HG02623 (cell line): ENCODE measurements around the gene ATP8A2.
"Not testable (repeated sequence)": the region's sequence is repeated elsewhere in the genome, so short reads cannot be mapped to it uniquely, and the experiment has no call there.

Source experiments
- ATAC-seq: cut with Tn5 transposase; IDR thresholded peaks from one replicate; pipeline ENCODE4 v1.9.1; 2021; ENCODE audit warnings: moderate library complexity; ENCODE audit not compliant: unreplicated experiment

The ATP8A2 gene

DNA sequence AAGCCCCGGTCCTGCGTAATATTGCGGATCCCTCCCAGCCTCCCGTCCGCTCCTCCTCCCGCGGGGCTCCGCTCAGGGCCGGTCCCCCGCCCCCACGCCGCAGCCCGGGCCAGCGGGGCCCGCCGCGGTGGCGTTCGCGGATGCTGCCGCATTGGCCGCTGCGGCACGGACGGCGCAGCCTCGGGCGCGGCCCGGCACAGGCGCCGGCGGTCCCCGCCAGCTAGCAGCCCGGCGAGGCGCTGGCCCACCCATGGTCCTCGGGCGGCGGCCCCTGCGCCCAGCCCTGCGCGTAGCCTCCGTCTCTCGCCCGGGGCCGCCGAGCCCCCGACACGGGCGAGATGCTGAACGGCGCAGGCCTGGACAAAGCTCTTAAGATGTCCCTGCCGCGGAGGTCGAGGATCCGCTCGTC is at the start of gene ATP8A2:
Gene ATP8A2, plus strand, starts transcription at position 100 of the 409 bp plus-strand sequence. Its CDS starts 239 bp downstream, at position 339.
- no peak for ATAC-seq

DNA sequence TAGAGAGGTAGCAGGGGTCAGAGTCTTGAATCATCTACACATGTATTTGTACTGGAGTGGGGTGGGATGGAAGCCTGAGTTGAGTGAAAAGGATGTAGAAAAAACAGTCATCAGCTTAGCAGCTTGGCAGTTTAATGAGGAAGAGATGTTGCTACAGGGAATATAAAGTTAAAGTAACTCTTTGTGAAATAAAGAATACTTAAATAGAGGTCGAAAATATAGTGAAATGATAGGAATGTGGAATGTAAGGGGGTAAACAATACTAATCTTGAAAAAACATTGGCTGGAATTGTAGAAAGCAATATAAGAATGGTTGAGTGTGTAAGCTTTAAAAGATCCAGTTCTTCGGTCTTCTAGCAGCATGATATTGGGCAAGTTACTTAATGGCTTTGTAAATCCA is 47.7 kb upstream of the ATP8A2 start:
- ATAC-seq: no peak

DNA sequence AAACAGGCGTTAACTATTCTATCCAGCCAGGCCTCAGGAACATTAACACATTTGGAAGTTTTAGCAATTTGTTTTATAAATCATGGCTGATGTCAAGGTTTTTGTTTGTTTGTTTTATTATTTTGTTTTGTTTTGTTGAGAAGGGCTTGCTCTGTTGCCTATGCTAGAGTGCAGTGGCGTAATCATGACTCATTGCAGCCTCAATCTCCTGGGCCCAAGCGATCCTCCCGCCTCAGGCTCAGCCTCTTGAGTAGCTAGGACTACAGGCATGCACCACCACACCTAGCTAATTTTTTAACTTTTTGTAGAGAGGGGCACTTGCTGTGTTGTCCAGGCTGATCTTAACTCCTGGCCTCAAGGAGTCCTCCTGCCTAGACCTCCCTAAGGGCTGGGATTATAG is 42.1 kb upstream of the ATP8A2 start:
- no peak for ATAC-seq

DNA sequence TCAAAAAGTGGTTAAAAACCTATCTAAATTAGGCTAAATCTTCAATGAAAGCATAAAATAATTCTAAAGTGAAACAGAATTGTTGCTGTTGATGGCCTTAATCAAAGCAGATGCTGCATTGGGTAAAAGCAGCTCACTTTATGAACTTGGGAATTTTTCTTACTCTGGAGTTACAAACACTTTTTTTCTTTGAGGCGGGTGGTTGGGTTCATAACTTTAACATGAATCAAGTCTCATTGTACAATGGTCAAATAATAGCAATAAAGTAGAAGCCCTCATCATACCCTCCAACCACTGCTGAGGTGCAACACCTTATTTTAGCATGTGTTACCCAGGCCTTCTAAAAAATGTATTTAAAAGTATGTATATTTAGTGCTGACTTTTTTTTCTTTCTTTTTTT is 41.2 kb upstream of the ATP8A2 start:
- ATAC-seq: no peak

DNA sequence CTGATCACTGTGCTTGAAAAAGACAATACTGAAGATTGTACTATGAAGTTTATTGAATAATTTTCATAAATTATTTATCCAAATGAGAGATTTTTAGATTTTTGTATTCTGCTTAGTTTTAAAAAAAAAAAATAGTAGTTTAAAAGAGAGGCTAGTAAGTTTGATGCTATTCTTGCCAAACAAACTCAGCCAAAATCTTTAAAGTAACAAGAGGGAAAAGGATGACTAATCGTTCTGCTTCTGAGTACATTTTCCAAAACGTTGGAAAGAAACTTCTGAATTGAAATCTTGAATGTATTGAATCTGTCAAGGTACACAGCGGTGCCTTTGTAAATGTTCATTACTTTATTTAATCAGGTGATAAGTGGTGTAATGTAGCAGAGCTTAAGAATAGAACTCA is 35.9 kb upstream of the ATP8A2 start:
- ATAC-seq: no peak

DNA sequence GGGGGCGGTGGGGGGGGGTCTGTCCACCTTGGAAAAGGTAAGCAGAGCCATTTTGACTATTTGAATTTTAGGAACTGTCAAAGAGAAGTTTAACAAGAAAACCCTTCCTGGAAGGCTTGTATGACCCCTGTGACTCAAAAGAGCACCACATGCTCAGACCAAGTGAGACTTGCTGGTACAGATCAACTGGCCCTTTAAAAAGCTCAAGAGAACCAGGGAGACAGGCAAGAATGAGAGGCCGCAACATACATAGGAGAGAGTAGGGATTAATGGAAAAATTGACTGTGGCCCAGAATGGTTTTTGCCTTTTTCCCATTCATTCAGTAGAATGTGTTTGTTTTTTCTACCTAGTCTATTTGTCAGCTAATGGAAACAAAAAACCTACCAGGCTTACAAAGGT is 26.2 kb upstream of the ATP8A2 start:
- ATAC-seq: no peak

DNA sequence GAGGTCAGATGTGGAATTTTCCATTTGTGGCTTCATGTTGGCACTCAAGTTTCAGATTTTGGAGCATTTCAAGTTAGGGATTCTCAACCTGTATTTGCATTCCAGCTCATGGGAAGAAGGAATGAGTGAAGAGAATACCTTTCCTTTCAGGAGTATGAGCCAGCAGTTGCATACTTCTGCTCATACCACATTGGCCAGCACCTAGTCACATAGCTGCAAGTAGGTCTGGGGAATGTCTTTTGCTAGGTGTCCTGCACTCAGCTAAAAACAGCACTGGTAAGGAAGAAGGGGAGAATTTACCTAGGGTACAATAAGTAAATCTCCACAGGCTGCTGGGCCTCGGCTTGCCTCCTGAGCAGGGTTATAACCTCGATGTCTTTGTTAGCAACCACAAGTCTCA is 24.6 kb upstream of the ATP8A2 start:
- ATAC-seq: no peak

DNA sequence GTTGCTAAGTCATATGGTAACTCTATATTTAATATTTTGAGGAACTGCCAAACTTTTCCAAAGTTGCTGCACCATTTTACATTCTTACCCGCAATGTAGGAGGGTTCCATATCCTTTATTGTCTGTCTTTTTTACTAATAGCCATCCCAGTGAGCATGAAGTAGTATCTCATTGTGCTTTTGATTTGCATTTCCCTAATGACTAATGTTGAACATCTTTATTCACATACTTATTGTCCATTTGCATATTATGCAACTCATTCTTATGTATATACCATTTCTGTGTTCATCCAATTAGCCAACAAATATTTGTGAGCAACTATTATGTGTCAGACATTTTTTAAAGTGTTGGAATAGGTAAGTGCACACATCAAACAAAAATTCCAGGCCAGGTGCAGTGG is 20.4 kb upstream of the ATP8A2 start:
- no peak for ATAC-seq

DNA sequence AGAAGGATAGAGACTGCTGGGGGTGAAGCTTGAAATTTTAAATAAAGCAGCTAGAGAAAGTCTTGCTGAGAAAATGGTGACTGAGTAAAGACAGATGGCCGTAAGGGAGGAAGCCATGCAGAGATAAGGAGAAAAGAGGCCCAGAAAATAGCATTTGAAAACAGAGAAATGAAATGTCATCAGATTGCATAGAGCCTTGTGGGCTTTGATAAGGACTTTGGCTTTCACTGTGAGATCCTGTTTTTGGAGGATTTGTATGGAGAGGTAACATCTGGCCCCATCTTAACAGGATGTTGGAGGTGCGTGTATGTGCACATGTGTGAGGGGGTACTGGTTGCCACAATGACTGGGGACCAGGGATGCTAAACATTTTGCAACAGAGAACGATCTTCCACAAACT is 19.5 kb upstream of the ATP8A2 start:
- no peak for ATAC-seq

DNA sequence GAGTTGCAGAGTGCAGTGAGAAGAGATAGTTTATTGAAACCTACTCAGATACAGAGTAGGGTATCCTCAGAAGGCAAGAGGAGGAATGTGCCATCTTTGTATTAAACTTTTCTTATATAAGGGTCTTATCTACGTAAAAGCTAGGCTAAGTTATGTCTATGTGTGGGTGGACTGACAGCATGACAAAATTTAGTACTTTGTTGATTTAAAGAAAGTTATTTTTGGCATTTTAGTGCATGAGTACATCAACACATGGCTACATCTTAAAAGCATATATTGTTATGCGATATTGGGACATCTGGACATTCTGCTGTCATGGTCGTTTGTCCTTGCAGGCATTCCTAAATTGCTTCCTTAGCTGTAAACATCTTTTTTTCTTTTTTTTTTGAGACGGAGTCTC is 19.0 kb upstream of the ATP8A2 start:
- no peak for ATAC-seq

DNA sequence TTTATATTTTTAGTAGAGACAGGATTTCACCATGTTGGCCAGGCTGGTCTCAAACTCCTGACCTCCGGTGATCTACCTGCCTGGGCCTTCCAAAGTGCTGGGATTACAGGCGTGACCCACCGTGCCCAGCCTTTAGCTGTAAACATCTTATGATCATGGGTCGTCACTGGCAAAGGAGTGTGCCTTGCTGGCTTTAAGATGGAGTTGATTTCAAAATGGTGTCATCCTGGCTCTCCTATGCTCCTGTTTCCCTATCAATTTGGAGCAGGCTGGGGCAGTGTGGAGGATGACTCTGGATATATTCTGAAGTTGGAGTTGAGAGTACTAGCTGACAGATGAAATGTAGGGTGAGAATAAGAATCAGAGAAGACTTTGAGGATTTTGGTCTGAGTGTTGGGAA is 18.4 kb upstream of the ATP8A2 start:
- no peak for ATAC-seq

DNA sequence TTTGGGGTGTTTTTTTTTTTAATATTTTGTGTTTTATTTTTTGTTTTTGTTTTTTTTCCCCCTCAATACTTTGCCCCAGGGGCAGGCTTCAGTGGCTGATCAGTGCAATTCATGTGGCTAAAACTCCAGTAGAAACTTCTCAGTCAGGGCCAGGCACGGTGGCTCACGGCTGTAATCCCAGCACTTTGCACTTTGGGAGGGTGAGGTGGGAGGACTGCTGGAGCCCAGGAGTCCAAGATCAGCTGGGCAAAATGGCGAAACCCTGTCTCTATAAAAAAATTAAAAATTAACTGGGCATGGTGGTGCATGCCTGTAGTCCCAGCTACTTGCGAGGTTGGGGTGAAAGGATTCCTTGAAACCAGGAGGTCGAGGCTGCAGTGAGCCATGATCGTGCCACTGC is 17.4 kb upstream of the ATP8A2 start:
- ATAC-seq: no peak

DNA sequence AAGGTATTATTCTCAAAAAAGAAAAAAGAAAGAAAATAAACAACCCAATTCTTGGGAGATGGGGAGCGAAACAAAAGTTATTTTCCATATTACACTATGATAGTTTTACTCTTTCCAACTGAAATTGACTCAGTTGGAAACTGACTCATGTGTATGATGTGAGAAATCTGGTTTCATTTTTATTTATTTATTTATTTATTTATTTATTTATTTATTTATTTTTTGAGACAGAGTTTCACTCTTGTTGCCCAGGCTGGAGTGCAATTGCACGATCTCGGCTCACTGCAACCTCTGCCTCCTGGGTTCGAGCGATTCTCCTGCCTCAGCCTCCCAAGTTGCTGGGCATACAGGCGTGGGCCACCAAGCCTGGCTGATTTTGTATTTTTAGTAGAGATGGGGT is 11.3 kb upstream of the ATP8A2 start:
- not testable (repeated sequence) for ATAC-seq

DNA sequence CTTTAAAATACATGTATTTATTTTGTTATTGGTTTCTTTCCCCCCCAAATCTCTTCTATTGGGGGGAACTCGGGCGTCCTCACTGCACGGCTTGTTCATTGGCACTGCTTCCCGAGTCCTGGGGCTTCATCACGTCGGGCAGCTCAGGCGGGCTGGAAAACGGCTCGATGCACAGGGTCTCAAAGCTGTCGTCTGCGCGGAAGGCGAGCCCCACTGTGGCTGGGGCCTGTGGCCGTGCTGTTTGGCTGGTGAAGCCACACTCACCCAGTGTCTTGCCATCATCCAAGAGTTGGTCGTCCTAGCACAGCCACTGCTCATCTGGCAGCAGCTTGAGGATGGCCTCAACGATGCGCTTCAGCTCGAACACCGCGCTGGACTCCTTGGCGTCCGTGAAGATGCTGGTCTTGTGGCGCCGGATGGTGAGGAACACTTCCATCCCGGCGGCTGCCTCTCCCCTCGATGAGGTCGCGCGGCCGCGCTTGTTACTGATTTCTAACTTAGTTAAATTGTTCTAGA is 6.0 kb upstream of the ATP8A2 start:
- no peak for ATAC-seq

DNA sequence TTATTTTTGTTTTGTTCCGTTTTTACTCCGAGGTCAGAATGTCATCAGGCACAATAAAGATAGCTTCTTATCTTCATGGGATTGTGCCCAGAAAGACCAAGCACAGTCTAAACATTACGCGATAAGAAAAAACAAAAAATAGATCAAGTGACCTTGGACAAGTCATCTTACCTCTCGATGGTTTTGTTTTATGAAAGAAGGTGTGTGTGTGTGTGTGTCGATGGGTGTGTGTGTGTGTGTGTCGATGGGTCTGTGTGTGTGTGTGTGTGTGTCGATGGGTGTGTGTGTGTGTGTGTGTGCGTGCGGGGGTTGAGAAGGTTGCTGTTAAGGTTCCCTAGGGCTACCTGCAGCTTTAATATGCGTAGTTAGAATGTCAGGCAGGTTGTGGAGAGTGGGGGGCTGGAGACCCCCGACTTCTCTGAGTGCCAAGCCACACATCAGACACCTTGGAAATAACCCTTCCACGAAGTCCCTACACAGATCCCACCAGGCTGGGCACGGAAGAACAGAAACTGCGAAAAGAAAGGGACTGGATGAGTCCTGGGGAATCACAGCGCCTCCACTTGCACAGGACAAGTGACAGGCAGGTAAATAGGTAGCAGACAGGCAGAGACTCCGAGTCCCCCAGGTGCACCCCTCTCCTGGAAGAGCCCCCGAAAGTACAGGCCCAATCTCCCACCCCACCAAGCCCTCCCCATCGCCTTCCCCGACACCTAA is 458 bp upstream of the ATP8A2 start:
- ATAC-seq: no peak

DNA sequence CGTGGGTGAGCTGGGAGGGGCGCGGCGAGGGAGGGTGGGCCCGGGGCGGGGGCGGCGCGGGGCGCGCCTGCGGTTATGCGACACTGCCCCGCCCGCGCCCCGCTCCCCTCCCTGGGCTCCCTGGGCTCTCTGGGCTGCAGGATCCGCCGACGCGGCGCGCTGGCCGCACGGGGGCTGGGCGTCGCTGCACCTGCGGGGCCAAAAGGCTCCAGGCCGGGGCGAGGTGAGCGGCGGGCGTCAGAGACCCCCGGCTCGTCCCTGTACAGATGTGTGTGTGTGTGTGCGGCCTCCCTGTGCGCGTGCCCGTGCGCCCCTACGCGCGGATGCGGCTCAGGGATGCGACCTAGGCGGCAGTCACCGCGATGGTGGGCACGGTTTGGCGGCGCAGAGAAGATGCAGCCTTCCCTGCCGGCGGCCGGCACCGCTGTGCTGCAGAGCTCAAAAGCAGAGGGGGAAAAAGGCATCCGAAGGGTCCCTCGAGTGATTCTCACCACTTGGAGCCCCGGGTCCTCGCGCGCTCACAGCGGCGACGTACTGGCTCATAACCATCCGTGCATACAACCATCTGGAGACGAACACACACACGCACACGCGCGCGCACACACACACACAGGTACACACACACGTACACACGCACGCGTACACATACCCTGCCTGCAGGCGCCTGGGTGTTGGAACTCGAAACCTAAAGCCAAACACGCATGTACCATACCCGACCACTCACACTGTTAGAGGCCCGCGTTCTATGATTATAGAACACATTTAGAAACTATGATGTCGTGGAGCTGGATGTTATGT is 709 bp downstream of the ATP8A2 start:
- no peak for ATAC-seq

DNA sequence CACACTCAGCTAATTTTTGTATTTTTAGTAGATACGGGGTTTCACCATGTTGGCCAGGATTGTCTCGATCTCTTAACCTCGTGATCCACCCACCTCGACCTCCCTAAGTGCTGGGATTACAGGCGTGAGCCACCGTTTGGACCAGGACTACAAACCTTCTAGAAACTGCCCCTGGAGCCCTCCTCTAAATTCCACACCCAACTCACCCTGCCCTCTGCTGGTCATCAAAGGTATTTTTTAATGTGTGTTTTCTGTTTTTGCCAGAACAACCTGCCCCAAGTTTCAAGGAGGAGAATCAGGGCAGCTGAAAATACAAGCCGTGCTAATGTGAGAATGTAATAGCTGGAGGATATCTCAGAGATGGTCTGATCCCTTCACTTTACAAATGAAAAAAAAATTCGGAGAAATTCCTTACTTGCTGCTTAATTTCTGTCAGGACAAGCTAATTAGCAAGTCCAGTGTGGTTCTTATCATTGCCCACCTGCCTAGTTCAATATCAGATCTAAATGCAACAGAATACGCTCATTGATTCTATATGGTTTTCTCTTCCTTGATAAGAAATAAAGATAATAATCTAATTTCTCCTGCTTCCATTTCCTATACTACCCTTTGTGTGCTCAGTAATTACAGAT is 4.1 kb downstream of the ATP8A2 start:
- ATAC-seq: no peak

DNA sequence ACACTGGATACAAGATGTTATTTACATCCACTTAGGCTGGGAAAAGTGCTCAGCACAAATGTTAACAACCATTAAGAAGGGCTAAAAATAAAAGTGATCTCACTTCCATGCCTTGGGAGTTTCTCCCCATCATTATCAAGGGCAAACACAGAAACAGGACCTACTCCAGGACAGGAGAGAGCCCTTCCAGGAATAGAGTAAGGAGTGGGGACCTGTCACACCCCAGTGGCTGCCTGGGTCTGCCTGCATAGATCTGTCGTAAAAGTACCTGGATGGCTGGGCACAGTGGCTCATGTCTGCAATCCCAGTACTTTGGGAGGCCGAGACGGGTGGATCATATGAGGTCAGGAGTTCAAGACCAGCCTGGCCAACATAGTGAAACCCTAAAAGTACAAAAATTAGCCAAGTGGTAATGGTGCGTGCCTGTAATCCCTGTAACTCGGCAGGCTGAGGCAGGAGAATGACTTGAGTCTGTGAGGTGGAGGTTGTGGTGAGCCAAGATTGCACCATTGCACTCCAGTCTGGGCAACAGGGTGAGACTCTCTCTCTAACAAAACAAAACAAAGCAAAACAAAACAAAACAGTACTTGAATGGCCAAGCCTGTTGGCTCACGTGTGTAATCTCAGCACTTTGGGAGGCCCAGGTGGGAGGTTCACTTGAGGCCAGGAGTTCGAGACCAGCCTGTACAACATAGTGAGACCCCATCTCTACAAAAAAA is 5.6 kb downstream of the ATP8A2 start:
- ATAC-seq: no peak

DNA sequence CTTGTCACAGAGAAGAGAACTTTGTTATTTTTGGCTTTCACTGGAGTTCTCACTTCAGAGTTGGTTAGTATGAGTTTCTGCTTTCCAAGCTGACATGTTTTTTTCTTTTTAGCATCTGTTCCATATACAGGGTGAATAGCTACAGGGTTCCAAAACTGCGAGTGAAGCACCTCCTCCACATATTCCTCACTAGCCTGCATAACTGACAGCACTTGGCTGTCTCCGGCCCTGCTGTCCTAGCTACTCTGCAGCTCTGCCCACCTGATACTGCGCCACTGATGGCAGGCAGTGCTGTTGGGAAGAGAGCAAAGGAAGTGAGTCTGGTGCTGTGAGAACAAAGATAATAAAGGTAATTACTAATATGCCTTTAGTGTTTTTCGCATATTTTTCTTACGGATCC is 6.8 kb downstream of the ATP8A2 start:
- no peak for ATAC-seq

DNA sequence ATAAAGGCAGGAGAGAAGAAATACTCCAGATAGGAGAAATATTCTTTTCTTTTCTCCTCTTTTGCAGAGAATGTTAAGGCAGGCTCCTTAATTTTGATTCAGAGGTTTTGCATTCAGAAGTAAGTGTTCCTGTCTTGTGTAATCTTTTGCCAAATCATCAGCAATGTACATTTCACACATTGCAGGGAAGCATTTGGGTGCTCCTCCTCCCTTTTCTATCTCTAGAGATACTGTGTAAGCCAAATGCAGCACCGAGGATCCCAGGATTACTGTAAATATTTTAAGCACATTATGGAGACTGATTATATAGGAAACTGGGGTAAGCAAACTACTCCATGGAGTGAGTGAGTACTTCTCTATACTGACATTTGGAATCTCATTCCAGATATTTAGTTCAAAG is 7.2 kb downstream of the ATP8A2 start:
- ATAC-seq: no peak

DNA sequence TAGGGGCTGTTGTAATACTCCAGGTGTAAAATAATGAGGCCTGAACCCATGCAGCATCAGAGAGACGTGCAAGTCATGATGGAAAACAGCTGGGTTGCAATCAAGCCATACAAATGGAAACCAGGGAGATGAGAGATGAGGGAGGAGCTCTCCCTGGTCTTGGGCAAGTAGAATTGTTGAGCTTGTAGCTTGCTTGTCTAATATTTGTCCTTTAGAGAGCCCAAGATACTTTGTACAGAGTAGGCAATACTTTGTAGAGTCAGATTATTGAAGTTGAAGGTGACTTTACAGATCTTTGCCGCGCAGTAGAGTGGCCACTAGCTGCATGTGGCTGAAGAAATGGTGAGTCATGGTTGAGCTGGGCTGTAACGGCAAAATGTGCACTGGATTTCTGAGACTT is 8.3 kb downstream of the ATP8A2 start:
- no peak for ATAC-seq
